Measurements from ENCODE around the gene TBC1D22A. TPM values are rescaled to one million over a fixed set of nuclear protein-coding genes. Genes with fewer than 3 reads are reported as not detected.

The TBC1D22A gene
- total and polyA plus RNA-seq, 10 of the 15 experiments (the other 5 are each of a cell fraction or from before 2014, with no cell fraction given) = 0.63 to 44.7 (median 27.4) TPM

DNA sequence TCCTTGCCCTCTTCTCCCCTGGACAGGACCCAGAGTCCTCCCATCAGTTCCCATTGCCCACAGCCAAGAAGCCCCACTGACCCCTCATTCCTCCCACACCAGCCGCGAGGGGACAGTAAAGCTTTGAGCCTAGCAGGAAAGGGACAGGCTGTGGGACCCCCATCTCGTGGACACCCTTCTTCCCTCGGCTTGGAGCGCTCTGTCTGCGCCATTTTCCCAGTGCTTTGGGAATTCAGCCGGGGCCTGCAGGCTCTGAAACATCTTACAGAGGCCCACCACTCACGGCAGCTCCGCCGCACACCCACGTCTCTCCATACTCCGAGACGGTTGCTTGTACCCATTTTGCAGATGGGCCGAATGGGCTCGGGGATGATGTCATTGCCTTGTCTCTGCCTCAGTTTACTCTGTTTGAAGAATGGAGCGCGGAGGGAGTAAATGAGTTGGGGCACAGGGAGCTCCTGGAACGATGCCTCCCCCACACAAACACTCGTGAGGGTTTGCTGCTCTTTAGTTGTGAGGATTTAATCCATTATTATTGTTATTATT, 447.7 kb downstream of the TBC1D22A start:
- Histone ChIP-seq H3K9me3 (replicated peaks; ENCODE audit: control insufficient read depth, insufficient read depth, low read length) (no peaks in the 10 kb centered on the region), H3K9ac (ENCODE audit: control insufficient read depth, insufficient read depth, low read length) (no peak overlapping the region), H3K27ac (ENCODE audit: control insufficient read depth, insufficient read depth) (no peak overlapping the region), H3K36me3 (ENCODE audit: control insufficient read depth in 2 of 2, insufficient read depth in 2 of 2, low read length in 1 of 2) (no peaks in the 10 kb centered on the region), H2AFZ (ENCODE audit: control insufficient read depth, low read depth, low read length) (no peak overlapping the region), H3K4me3 (no peak overlapping the region), H3K27me3 (replicated peaks in 1 of 2; ENCODE audit: control insufficient read depth in 2 of 2, insufficient read depth in 2 of 2, low read length in 1 of 2) (no peaks in the 10 kb centered on the region), H3K79me2 (ENCODE audit: control insufficient read depth, insufficient read depth, low read length) (no peaks in the 10 kb centered on the region), H4K20me1 (ENCODE audit: control insufficient read depth, insufficient read depth) (no peaks in the 10 kb centered on the region), H3K4me1 (ENCODE audit: control insufficient read depth, insufficient read depth, low read length) (no peaks in the 10 kb centered on the region), H3K4me2 (ENCODE audit: control insufficient read depth, insufficient read depth) (no peak overlapping the region)
- ChIA-PET SMC1A (ENCODE audit: uncharacterized antibody, unreplicated experiment) (no interaction called here), RAD21 (ENCODE audit: unreplicated experiment) (no interaction called here), POLR2A (no interaction called here), CTCF (no interaction called here)
- no peak for DNase-seq (ENCODE audit: low read depth, low spot score)
- FAIRE-seq = no peak
- no TSS peak for BruUV-seq (replicated peaks)
- WGBS (ENCODE audit: insufficient coverage, insufficient replicate concordance, low lambda C conversion rate, missing lambda C conversion rate) = 66% methylated on average over 19 of the region's 19 CpGs
- in situ Hi-C loops (cut with MboI) (no loop called here), intact Hi-C loops (cut with micrococcal nuclease; ENCODE audit: unreplicated experiment) (no loop called here)
- ATAC-seq = no peak
- TF ChIP-seq POLR2A (IDR thresholded peaks at IDR 0.05; ENCODE audit: low read depth, low read length) (no peak), RAD21 (IDR thresholded peaks at IDR 0.05; ENCODE audit: insufficient read depth, low read depth, low read length) (no peak), SP1 (IDR thresholded peaks at IDR 0.05; ENCODE audit: low read depth, low read length) (no peak), NBN (IDR thresholded peaks at IDR 0.05) (no peak), CEBPB (IDR thresholded peaks at IDR 0.05; ENCODE audit: borderline replicate concordance in 1 of 2, low read depth in 2 of 2, low read length in 2 of 2) (no peak), ZNF24 (IDR thresholded peaks at IDR 0.05) (no peak), TBL1XR1 (IDR thresholded peaks at IDR 0.05; ENCODE audit: low read depth, low read length) (no peak), SPI1 (IDR thresholded peaks at IDR 0.05; ENCODE audit: borderline replicate concordance, insufficient read depth, low read depth, low read length) (no peak), MTA2 (IDR thresholded peaks at IDR 0.05; ENCODE audit: low read depth) (no peak), EED (IDR thresholded peaks at IDR 0.05; ENCODE audit: low read depth) (no peak), RAD51 (IDR thresholded peaks at IDR 0.05) (no peak), RCOR1 (conservative IDR thresholded peaks at IDR 0.05; ENCODE audit: low read depth, low read length) (no peak)
- TF ChIP-seq, protein P1, sequence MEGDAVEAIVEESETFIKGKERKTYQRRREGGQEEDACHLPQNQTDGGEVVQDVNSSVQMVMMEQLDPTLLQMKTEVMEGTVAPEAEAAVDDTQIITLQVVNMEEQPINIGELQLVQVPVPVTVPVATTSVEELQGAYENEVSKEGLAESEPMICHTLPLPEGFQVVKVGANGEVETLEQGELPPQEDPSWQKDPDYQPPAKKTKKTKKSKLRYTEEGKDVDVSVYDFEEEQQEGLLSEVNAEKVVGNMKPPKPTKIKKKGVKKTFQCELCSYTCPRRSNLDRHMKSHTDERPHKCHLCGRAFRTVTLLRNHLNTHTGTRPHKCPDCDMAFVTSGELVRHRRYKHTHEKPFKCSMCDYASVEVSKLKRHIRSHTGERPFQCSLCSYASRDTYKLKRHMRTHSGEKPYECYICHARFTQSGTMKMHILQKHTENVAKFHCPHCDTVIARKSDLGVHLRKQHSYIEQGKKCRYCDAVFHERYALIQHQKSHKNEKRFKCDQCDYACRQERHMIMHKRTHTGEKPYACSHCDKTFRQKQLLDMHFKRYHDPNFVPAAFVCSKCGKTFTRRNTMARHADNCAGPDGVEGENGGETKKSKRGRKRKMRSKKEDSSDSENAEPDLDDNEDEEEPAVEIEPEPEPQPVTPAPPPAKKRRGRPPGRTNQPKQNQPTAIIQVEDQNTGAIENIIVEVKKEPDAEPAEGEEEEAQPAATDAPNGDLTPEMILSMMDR (IDR thresholded peaks at IDR 0.05 in 2 of 3, conservative IDR thresholded peaks at IDR 0.05 in 1 of 3; ENCODE audit: control insufficient read depth in 2 of 3, extremely low read depth in 1 of 3, insufficient read depth in 1 of 3, low read depth in 3 of 3, low read length in 3 of 3) = no peak
- TF ChIP-seq, protein P2, sequence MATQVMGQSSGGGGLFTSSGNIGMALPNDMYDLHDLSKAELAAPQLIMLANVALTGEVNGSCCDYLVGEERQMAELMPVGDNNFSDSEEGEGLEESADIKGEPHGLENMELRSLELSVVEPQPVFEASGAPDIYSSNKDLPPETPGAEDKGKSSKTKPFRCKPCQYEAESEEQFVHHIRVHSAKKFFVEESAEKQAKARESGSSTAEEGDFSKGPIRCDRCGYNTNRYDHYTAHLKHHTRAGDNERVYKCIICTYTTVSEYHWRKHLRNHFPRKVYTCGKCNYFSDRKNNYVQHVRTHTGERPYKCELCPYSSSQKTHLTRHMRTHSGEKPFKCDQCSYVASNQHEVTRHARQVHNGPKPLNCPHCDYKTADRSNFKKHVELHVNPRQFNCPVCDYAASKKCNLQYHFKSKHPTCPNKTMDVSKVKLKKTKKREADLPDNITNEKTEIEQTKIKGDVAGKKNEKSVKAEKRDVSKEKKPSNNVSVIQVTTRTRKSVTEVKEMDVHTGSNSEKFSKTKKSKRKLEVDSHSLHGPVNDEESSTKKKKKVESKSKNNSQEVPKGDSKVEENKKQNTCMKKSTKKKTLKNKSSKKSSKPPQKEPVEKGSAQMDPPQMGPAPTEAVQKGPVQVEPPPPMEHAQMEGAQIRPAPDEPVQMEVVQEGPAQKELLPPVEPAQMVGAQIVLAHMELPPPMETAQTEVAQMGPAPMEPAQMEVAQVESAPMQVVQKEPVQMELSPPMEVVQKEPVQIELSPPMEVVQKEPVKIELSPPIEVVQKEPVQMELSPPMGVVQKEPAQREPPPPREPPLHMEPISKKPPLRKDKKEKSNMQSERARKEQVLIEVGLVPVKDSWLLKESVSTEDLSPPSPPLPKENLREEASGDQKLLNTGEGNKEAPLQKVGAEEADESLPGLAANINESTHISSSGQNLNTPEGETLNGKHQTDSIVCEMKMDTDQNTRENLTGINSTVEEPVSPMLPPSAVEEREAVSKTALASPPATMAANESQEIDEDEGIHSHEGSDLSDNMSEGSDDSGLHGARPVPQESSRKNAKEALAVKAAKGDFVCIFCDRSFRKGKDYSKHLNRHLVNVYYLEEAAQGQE (IDR thresholded peaks at IDR 0.05; ENCODE audit: low read depth, low read length) = no peak
- TF ChIP-seq, protein P3, sequence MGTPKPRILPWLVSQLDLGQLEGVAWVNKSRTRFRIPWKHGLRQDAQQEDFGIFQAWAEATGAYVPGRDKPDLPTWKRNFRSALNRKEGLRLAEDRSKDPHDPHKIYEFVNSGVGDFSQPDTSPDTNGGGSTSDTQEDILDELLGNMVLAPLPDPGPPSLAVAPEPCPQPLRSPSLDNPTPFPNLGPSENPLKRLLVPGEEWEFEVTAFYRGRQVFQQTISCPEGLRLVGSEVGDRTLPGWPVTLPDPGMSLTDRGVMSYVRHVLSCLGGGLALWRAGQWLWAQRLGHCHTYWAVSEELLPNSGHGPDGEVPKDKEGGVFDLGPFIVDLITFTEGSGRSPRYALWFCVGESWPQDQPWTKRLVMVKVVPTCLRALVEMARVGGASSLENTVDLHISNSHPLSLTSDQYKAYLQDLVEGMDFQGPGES (IDR thresholded peaks at IDR 0.05) = no peak
- TF ChIP-seq, protein P4, sequence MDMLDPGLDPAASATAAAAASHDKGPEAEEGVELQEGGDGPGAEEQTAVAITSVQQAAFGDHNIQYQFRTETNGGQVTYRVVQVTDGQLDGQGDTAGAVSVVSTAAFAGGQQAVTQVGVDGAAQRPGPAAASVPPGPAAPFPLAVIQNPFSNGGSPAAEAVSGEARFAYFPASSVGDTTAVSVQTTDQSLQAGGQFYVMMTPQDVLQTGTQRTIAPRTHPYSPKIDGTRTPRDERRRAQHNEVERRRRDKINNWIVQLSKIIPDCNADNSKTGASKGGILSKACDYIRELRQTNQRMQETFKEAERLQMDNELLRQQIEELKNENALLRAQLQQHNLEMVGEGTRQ (IDR thresholded peaks at IDR 0.05; ENCODE audit: borderline replicate concordance, low read depth, low read length) = no peak

Measured in GM12878 (cell line).